K562 (cell line): ENCODE results near the gene PLEKHA8. TPM values are rescaled to one million over a fixed set of nuclear protein-coding genes. Genes with fewer than 3 reads are reported as not detected.

Experiments used
- ATAC-seq: fragments of 200-7000 bp; cut with Tn5 transposase; 3 replicates; pipeline ENCODE4 v1.9.1; 2020; ENCODE audit warnings: moderate library complexity
- BruUV-seq: library from RNA; stranded (reverse); fragments of 400-500 nt; replicated peaks from 2 replicates; lab custom pipeline; 2021; lab: Mats Ljungman, UMichigan
- CTCF ChIA-PET: fragments of 300-600 bp; formaldehyde crosslinking; extraction: SDS; loops from one replicate; lab custom pipeline; 2021; ENCODE audit warnings: low intra/inter-chr PET ratio; lab: Yijun Ruan, JAX
- POLR2A ChIA-PET: fragments of 300-600, 350-650 bp; sonication (Branson Sonifier 250); formaldehyde crosslinking; extraction: SDS; loops from one replicate; lab custom pipeline; 2021; ENCODE audit warnings: antibody characterized with exemption, inconsistent platforms; lab: Yijun Ruan, JAX
- DNase-seq, 4 experiments: peaks; one replicate each; pipeline versions ENCODE4 v3.0.0 to v3.0.0-alpha.2; 2011 to 2018; ENCODE audit warnings: low spot score in 3 of 4, mixed read lengths in 3 of 4; ENCODE audit errors: extremely low read depth in 1 of 4
- FAIRE-seq: peaks from 2 replicates; lab custom pipeline; 2011; peaks lifted over from hg19 to GRCh38; lab: Jason Lieb, UNC
- H2AFZ ChIP-seq: 2 replicates; pipeline ENCODE4 v1.6.0; 2011; ENCODE audit warnings: low read depth, low read length, control low read depth, inconsistent platforms
- H3K27ac ChIP-seq: fragments of 200-600 bp; 3 replicates; pipeline ENCODE4 v1.8.0; 2011; ENCODE audit warnings: low read depth, mild to moderate bottlenecking, control low read depth, inconsistent platforms, low read length, moderate library complexity, mixed read lengths; ENCODE audit errors: extremely low read depth
- H3K27me3 ChIP-seq, 2 experiments: fragments of 300-600 bp in 1 of 2; 2 replicates in 1 of 2; 3 replicates in 1 of 2; pipeline versions ENCODE4 v1.6.0 to v1.8.0; 2011; ENCODE audit warnings: inconsistent platforms in 2 of 2, low read length in 2 of 2, mild to moderate bottlenecking in 1 of 2, mixed read lengths in 1 of 2, moderate library complexity in 1 of 2; ENCODE audit not compliant: control insufficient read depth in 2 of 2, insufficient read depth in 2 of 2
- H3K36me3 ChIP-seq: fragments of 300-600 bp; 3 replicates; pipeline ENCODE4 v1.8.0; 2011; ENCODE audit warnings: mild to moderate bottlenecking, low read length, inconsistent platforms; ENCODE audit not compliant: control insufficient read depth, insufficient read depth
- H3K4me1 ChIP-seq, 2 experiments: fragments of 200-600 bp in 1 of 2; replicated peaks in 1 of 2; 2 replicates in 1 of 2; 3 replicates in 1 of 2; pipeline versions ENCODE4 v1.5.1 to v1.8.0; 2011; ENCODE audit warnings: inconsistent platforms in 2 of 2, low read length in 2 of 2, mild to moderate bottlenecking in 1 of 2, mixed read lengths in 1 of 2, moderate library complexity in 1 of 2; ENCODE audit not compliant: control insufficient read depth in 2 of 2, insufficient read depth in 2 of 2
- H3K4me2 ChIP-seq: 2 replicates; pipeline ENCODE4 v1.6.1; 2011; ENCODE audit warnings: low read length, control low read depth, inconsistent platforms, mixed read lengths; ENCODE audit not compliant: insufficient read depth
- H3K4me3 ChIP-seq: fragments of 200-600 bp; sonication (generic), shearing (Covaris generic); 2 replicates; pipeline ENCODE4 v1.5.1; 2016; ENCODE audit warnings: control low read depth, inconsistent platforms
- H3K79me2 ChIP-seq: fragments of 200-600 bp; 3 replicates; pipeline ENCODE4 v1.8.0; 2011; ENCODE audit warnings: low read length, inconsistent platforms; ENCODE audit not compliant: control insufficient read depth, insufficient read depth
- H3K9ac ChIP-seq, 2 experiments: 2 replicates each; pipeline versions ENCODE4 v1.6.0 to v1.6.1; 2011; ENCODE audit warnings: low read depth in 2 of 2, low read length in 2 of 2, control low read depth in 1 of 2, inconsistent platforms in 1 of 2, mild to moderate bottlenecking in 1 of 2, mixed read lengths in 1 of 2; ENCODE audit not compliant: insufficient read depth in 1 of 2
- H3K9me1 ChIP-seq: one replicate; pipeline ENCODE4 v1.6.0; 2011; ENCODE audit warnings: inconsistent platforms, mild to moderate bottlenecking, low read length, moderate library complexity; ENCODE audit not compliant: control insufficient read depth, insufficient read depth
- H3K9me3 ChIP-seq: replicated peaks from 2 replicates; pipeline ENCODE4 v1.5.1; 2011; ENCODE audit warnings: low read depth, low read length, inconsistent platforms; ENCODE audit not compliant: control insufficient read depth, insufficient read depth
- H4K20me1 ChIP-seq: replicated peaks from 2 replicates; pipeline ENCODE4 v1.6.1; 2011; ENCODE audit warnings: low read length, inconsistent platforms, mixed read lengths; ENCODE audit not compliant: control insufficient read depth, insufficient read depth
- CHCHD3 ChIP-seq: fragments of 250-450 bp; sonication (Bioruptor Pico); IDR thresholded peaks from 2 replicates; pipeline ENCODE4 v2.1.2; 2022; ENCODE audit warnings: mild to moderate bottlenecking
- ESRRA ChIP-seq: fragments of 450-650 bp; IDR thresholded peaks from 2 replicates; pipeline ENCODE4 v1.6.1; 2014; ENCODE audit warnings: low read depth, mild to moderate bottlenecking, moderate library complexity, borderline replicate concordance
- FOXO4 ChIP-seq: fragments of 450-650 bp; formaldehyde crosslinking; IDR thresholded peaks from 2 replicates; pipeline ENCODE4 v1.4.0; 2020; ENCODE audit warnings: mild to moderate bottlenecking, moderate library complexity
- HOXB6 ChIP-seq: fragments of 250-450 bp; sonication (Bioruptor Pico); IDR thresholded peaks from 2 replicates; pipeline ENCODE4 v1.5.1; 2022; ENCODE audit warnings: mild to moderate bottlenecking, borderline replicate concordance
- HSF4 ChIP-seq: fragments of 250-450 bp; sonication (Bioruptor Pico); IDR thresholded peaks from 2 replicates; pipeline ENCODE4 v2.1.2; 2022; ENCODE audit warnings: mild to moderate bottlenecking, moderate library complexity, borderline replicate concordance
- MED1 ChIP-seq: sonication (generic); formaldehyde crosslinking; IDR thresholded peaks from 2 replicates; pipeline ENCODE4 v1.8.1; 2023; ENCODE audit warnings: missing genetic modification reagents, borderline replicate concordance
- NCOA6 ChIP-seq: fragments of 450-650 bp; IDR thresholded peaks from 2 replicates; pipeline ENCODE4 v1.6.1; 2017; ENCODE audit warnings: mild to moderate bottlenecking
- NFYB ChIP-seq: IDR thresholded peaks from 2 replicates; pipeline ENCODE4 v1.6.1; 2011; ENCODE audit warnings: mild to moderate bottlenecking, moderate library complexity; ENCODE audit not compliant: insufficient read length; ENCODE audit errors: extremely low read depth
- RBM25 ChIP-seq: fragments of 200-400 bp; formaldehyde crosslinking; IDR thresholded peaks from 2 replicates; pipeline ENCODE4 v1.6.1; 2018; ENCODE audit warnings: low read length, low read depth, moderate library complexity; ENCODE audit not compliant: severe bottlenecking
- THAP12 ChIP-seq: fragments of 250-450 bp; sonication (Bioruptor Pico); IDR thresholded peaks from 2 replicates; pipeline ENCODE4 v1.9.0; 2021; ENCODE audit warnings: mild to moderate bottlenecking, inconsistent platforms
- THRA ChIP-seq: fragments of 450-650 bp; IDR thresholded peaks from 2 replicates; pipeline ENCODE4 v1.6.1; 2017; ENCODE audit warnings: mild to moderate bottlenecking, moderate library complexity
- WHSC1 ChIP-seq: IDR thresholded peaks from one replicate; pipeline ENCODE4 v1.6.1; 2012; ENCODE audit warnings: low read length, control low read depth, inconsistent platforms
- ZNF12 ChIP-seq: sonication (generic); formaldehyde crosslinking; IDR thresholded peaks from 2 replicates; pipeline ENCODE4 v1.4.0; 2020; ENCODE audit warnings: mild to moderate bottlenecking, missing genetic modification reagents
- in situ Hi-C: fragments of 300-500 bp; cut with MboI; formaldehyde crosslinking; loops from 4 replicates; pipeline ENCODE4 v1.15.0; 2018; ENCODE audit warnings: inconsistent platforms, mixed read lengths
- intact Hi-C: fragments of 100-400 bp; cut with micrococcal nuclease; formaldehyde crosslinking; loops from 2 replicates; pipeline ENCODE4 v1.14.2; 2022
- polyA plus RNA-seq, 8 experiments: library from polyadenylated mRNA; depleted of rRNA in 4 of 8; stranded (reverse) in 5 of 8; unstranded in 3 of 8; fragments of >200 nt; fragmentation: Nextera tagmentation in 2 of 8; fragmentation: Illumina TruSeq in 1 of 8; extraction: Ambion mirVana in 2 of 8; extraction: Trizol in 1 of 8; gene quantifications; 2 replicates each; pipeline versions ENCODE4 v1.2.1 to v1.2.3, GENCODE V29; 2011 to 2014; ENCODE audit warnings: inconsistent platforms in 1 of 8, missing spikeins in 1 of 8
- total RNA-seq, 7 experiments: library from RNA; depleted of rRNA in 6 of 7; stranded (reverse); fragments of >200 nt in 6 of 7; fragmentation: Illumina TruSeq in 2 of 7; extraction: Trizol in 2 of 7; gene quantifications; 2 replicates each; pipeline versions ENCODE4 v1.2.1 to v1.2.3, GENCODE V29; 2011 to 2021; ENCODE audit warnings: low replicate concordance in 1 of 7

The PLEKHA8 gene
- total and polyA plus RNA-seq, 9 of the 15 experiments (the other 6 are each of a cell fraction or from before 2014, with no cell fraction given): 3.2 to 16.3 (median 11.8) TPM

GRCh38 chr7:29996321-29996720 lies 31.9 kb upstream of the PLEKHA8 start:
- no peak overlapping the region for H3K4me2 ChIP-seq
- peaks cover 5% of the 10 kb centered on the region for H3K9me3 ChIP-seq
- ATAC-seq (no peak), FAIRE-seq (no peak), DNase-seq (no peak)
- intact Hi-C loops: no loop called here
- in situ Hi-C loops: no loop called here
- no peak overlapping the region for H3K4me3 ChIP-seq
- ChIA-PET POLR2A (no interaction called here), CTCF (no interaction called here)
- no peak overlapping the region for H3K27ac ChIP-seq
- H3K36me3 ChIP-seq: no peaks in the 10 kb centered on the region
- peaks cover 2 to 8% of the 10 kb centered on the region in 2 experiments; a peak in 2 of 5 replicates for H3K27me3 ChIP-seq
- TF ChIP-seq ZNF12 (CRISPR knock-in tag): peak; percentile 64; the same call in 1 of the 2 replicates
- no peak for TF ChIP-seq ESRRA
- peak; percentile 35 for TF ChIP-seq RBM25
- no peaks in the 10 kb centered on the region for H3K4me1 ChIP-seq
- no peaks in the 10 kb centered on the region for H3K9me1 ChIP-seq
- no peaks in the 10 kb centered on the region for H4K20me1 ChIP-seq
- H3K79me2 ChIP-seq: no peaks in the 10 kb centered on the region
- no peak overlapping the region for H2AFZ ChIP-seq
- H3K9ac ChIP-seq: no peak overlapping the region
- BruUV-seq: no TSS peak

GRCh38 chr7:29998489-29998888 lies 29.7 kb upstream of the PLEKHA8 start:
- in situ Hi-C loops (no loop called here), intact Hi-C loops (no loop called here)
- no peak for ATAC-seq
- H3K9me1 ChIP-seq: no peaks in the 10 kb centered on the region
- no peaks in the 10 kb centered on the region for H3K27me3 ChIP-seq
- H2AFZ ChIP-seq: no peak overlapping the region
- POLR2A ChIA-PET: no interaction called here
- no peaks in the 10 kb centered on the region for H4K20me1 ChIP-seq
- no peak for DNase-seq
- H3K9me3 ChIP-seq: peaks cover 5% of the 10 kb centered on the region
- no peak overlapping the region for H3K9ac ChIP-seq
- H3K36me3 ChIP-seq: no peaks in the 10 kb centered on the region
- no peak overlapping the region for H3K4me3 ChIP-seq
- CTCF ChIA-PET: no interaction called here
- H3K27ac ChIP-seq: no peak overlapping the region
- no peak overlapping the region for H3K4me2 ChIP-seq
- H3K79me2 ChIP-seq: no peaks in the 10 kb centered on the region
- BruUV-seq: no TSS peak
- H3K4me1 ChIP-seq: no peaks in the 10 kb centered on the region
- no peak for FAIRE-seq
- no peak for TF ChIP-seq WHSC1
- no peak for TF ChIP-seq NCOA6
- no peak for TF ChIP-seq FOXO4 (CRISPR knock-in tag)
- no peak for TF ChIP-seq MED1
- TF ChIP-seq NFYB: no peak
- no peak for TF ChIP-seq CHCHD3
- TF ChIP-seq HSF4 (CRISPR knock-in tag): no peak
- TF ChIP-seq THRA: no peak
- TF ChIP-seq HOXB6 (CRISPR knock-in tag): no peak
- no peak for TF ChIP-seq THAP12
